ENCODE measurements around the gene ZFP69.

The ZFP69 gene
- total RNA-seq = 0.58 to 9.2 (median 5.9) reads per million in 18 experiments

GRCh38 chr1:40476924-40477677 is at the start of gene ZFP69:
ZFP69 (plus strand) TSS chr1:40477290; CDS start chr1:40479362, 2,072 bp downstream.
- DNase-seq = peak; percentile 63 to 79

- no peak for DNase-seq
Measured at GRCh38 chr1:40431385-40431784, 45.7 kb upstream of the ZFP69 start.

- DNase-seq = no peak
Measured at GRCh38 chr1:40432644-40433390, 44.3 kb upstream of the ZFP69 start.

- DNase-seq = no peak
Measured at GRCh38 chr1:40435471-40435870, 41.6 kb upstream of the ZFP69 start.

GRCh38 chr1:40435876-40436275 is 41.2 kb upstream of the ZFP69 start:
- DNase-seq = no peak

GRCh38 chr1:40438391-40439015 is 38.6 kb upstream of the ZFP69 start:
- peak; percentile 41 to 47 for DNase-seq

DNA sequence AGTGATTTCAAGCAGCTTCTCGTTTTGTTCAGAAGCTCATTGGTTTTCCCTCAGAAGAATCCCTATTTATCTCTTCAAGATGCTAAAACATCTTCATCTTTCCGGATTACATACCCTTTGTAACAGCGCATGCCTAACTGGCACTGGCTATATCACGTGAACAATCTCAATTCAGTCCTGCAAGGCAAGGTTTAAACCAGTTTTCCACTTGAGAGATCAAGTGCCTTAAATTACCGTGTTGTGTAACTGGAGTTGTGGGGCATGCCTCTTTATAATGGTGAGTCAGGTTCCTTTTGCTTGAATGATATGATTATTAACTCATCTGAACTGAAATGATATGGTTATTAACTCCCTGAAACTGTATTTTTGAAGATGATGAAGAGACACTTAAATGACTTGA is 37.8 kb upstream of the ZFP69 start:
- DNase-seq = no peak

- DNase-seq = peak; percentile 90 to 91
Measured at GRCh38 chr1:40449684-40450494, 27.2 kb upstream of the ZFP69 start, which contains the start of gene ZFP69B. ZFP69B (plus strand) TSS chr1:40450476; CDS start chr1:40450962, 486 bp downstream.

- DNase-seq = peak; percentile 35 to 73
Measured at GRCh38 chr1:40450495-40451237, 26.4 kb upstream of the ZFP69 start.

- no peak for DNase-seq
Measured at GRCh38 chr1:40451238-40451585, 25.9 kb upstream of the ZFP69 start.

GRCh38 chr1:40454873-40455272 is 22.2 kb upstream of the ZFP69 start:
- no peak for DNase-seq

- no peak for DNase-seq
Measured at GRCh38 chr1:40462956-40463590, 14.0 kb upstream of the ZFP69 start.

DNA sequence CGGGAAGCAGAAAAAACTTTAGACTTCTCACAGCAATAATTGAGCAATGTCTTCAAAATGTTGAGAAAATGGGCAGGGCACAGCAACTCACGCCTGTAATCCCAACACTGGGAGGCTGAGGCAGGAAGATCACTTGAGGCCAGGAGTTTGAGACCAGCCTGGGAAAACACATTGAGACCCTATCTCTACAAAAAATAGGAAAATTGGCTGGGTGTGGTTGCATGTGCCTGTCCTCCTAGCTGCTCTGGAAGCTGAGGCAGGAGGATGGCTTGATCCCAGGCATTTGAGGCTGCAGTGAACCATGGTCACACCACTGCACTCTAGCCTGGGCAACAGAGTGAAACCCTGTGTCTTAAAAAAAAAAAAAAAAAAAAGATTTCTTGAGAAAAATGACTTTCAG is 7.8 kb upstream of the ZFP69 start:
- no peak for DNase-seq

GRCh38 chr1:40475268-40475667 is 1.8 kb upstream of the ZFP69 start:
- no peak for DNase-seq

GRCh38 chr1:40477678-40478053 is 576 bp downstream of the ZFP69 start:
- DNase-seq = peak in 1 of 2 donors; percentile 5

GRCh38 chr1:40478276-40478675 is 1.2 kb downstream of the ZFP69 start:
- peak; percentile 10 to 34 for DNase-seq

DNA sequence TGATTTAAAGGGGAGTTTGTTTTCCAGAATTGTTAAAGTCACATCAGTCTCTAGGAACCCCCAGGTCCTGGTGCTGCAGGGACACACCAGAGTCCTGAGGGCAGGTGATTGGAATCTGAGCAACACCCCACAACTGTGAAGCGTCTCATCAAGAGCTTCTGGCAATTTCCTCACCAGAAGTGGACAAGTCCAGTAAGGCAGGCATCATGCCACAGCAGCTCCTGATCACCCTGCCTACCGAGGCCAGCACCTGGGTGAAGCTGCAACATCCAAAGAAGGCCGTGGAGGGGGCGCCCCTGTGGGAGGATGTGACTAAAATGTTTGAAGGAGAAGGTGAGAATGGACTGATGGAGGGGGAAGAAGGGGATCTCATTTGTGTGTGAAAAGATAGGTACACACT is 2.1 kb downstream of the ZFP69 start:
- DNase-seq = no peak

GRCh38 chr1:40495315-40495903 is 18.3 kb downstream of the ZFP69 start:
- no peak for DNase-seq

- DNase-seq = peak; percentile 23 to 46
Measured at GRCh38 chr1:40502651-40503050, 25.6 kb downstream of the ZFP69 start.

GRCh38 chr1:40507973-40508372 is 30.9 kb downstream of the ZFP69 start:
- no peak for DNase-seq

All from inflammatory macrophage (primary cell).